B cell (primary cell): ENCODE data around the gene PREB.

Source experiments
- CTCF ChIP-seq: fragments of 200-600 bp; IDR thresholded peaks from one replicate; pipeline ENCODE4 v1.8.0; 2022; ENCODE audit warnings: antibody characterized with exemption, mild to moderate bottlenecking
- EZH2 ChIP-seq: IDR thresholded peaks from 2 replicates; pipeline ENCODE4 v1.6.1; 2012; ENCODE audit warnings: borderline replicate concordance, low read depth, mild to moderate bottlenecking, moderate library complexity, low read length; ENCODE audit not compliant: insufficient read depth, poor library complexity, severe bottlenecking

- no peak for TF ChIP-seq CTCF
- no peak for TF ChIP-seq EZH2
These were observed 44.0 kb upstream of the PREB start for GRCh38 chr2:27178469-27178868.
